Small intestine (tissue), 7 donors: ENCODE results near the gene TMEM72. TPM values are rescaled to one million over a fixed set of nuclear protein-coding genes. Genes with fewer than 3 reads are reported as not detected.
A peak's percentile ranks its signal among the peaks of the same experiment; 100 is the strongest.

ENCODE experiments used
- DNase-seq, 2 donors: peaks; one replicate each; pipeline versions ENCODE4 v3.0.0 to v3.0.0-alpha.2; 2013
- FAIRE-seq: peaks from 2 replicates; lab custom pipeline; 2012; peaks lifted over from hg19 to GRCh38; lab: Jason Lieb, UNC
- H3K27ac ChIP-seq, 3 donors: one replicate each; pipeline ENCODE4 v1.5.1; 2013; ENCODE audit warnings: low read length in 2 of 3, mild to moderate bottlenecking in 2 of 3, control low read depth in 1 of 3, inconsistent platforms in 1 of 3, low read depth in 1 of 3, moderate library complexity in 1 of 3
- H3K27me3 ChIP-seq, 3 donors: one replicate each; pipeline ENCODE4 v1.6.1; 2013; ENCODE audit warnings: low read length in 3 of 3, inconsistent platforms in 1 of 3; ENCODE audit not compliant: control insufficient read depth in 3 of 3, insufficient read depth in 3 of 3
- H3K36me3 ChIP-seq, 3 donors: one replicate each; pipeline ENCODE4 v1.6.1; 2013; ENCODE audit warnings: low read length in 3 of 3, inconsistent platforms in 1 of 3, low read depth in 1 of 3, mild to moderate bottlenecking in 1 of 3, moderate library complexity in 1 of 3; ENCODE audit not compliant: control insufficient read depth in 3 of 3, insufficient read depth in 2 of 3
- H3K4me1 ChIP-seq, 3 donors: one replicate each; pipeline ENCODE4 v1.6.1; 2013; ENCODE audit warnings: low read length in 2 of 3, inconsistent platforms in 1 of 3, low read depth in 1 of 3, mild to moderate bottlenecking in 1 of 3, moderate library complexity in 1 of 3; ENCODE audit not compliant: control insufficient read depth in 3 of 3, insufficient read depth in 2 of 3
- H3K4me3 ChIP-seq, 3 donors: one replicate each; pipeline ENCODE4 v1.5.1; 2013; ENCODE audit warnings: low read length in 3 of 3, control low read depth in 1 of 3, inconsistent platforms in 1 of 3, low read depth in 1 of 3, mild to moderate bottlenecking in 1 of 3, moderate library complexity in 1 of 3
- H3K9me3 ChIP-seq, 2 donors: one replicate each; pipeline ENCODE4 v1.6.1; 2013; ENCODE audit warnings: low read depth in 1 of 2, low read length in 1 of 2; ENCODE audit not compliant: control insufficient read depth in 2 of 2, insufficient read depth in 1 of 2
- WGBS, 3 donors: extraction: QIAGEN DNeasy Blood & Tissue Kit; methylation state at CpG; one replicate each; pipeline ENCODE4 v1.1.7; 2013; 5-methylcytosine and 5-hydroxymethylcytosine counted together
- polyA plus RNA-seq, 4 donors: library from polyadenylated mRNA; stranded (reverse) in 3 of 4; unstranded in 1 of 4; fragments of 200-250 nt in 3 of 4; fragments of 120-200 nt in 1 of 4; gene quantifications; one replicate each; pipeline versions ENCODE4 v1.2.1 to v1.2.3, GENCODE V29; 2013
- donor health status: healthy with polysubstance abuse.
- donor health status: control.
- donor health status: control.
- donor health status: Bipolar disorder and iron deficiency.
- donor health status: healthy.

The TMEM72 gene
- polyA plus RNA-seq, 4 donors: 0.28 to 0.64 TPM; not detected in 2

GRCh38 chr10:44978570-44979280 is 67.6 kb downstream of the TMEM72 start, which contains the start of gene DEPP1:
DEPP1 (minus strand) TSS chr10:44978809; CDS start chr10:44978030, 779 bp downstream.
- Histone ChIP-seq H3K4me1 (peaks cover 0 to 72% (median 11%) of the 10 kb centered on the region in 3 donors), H3K27me3 (no peaks in the 10 kb centered on the region), H3K27ac (peak within 1 kb of the TSS; percentile 25 to 83 (median 62)), H3K4me3 (peak within 1 kb of the TSS; percentile 14 to 44 (median 30)), H3K9me3 (no peaks in the 10 kb centered on the region), H3K36me3 (peaks cover 0 to 38% (median 3%) of the 10 kb centered on the region in 3 donors)
- peak; percentile 87 to 97 for DNase-seq
- WGBS, 3 donors: 7 to 20% (median 19%) methylated on average over 12 of the region's 12 CpGs
- FAIRE-seq: no peak

GRCh38 chr10:44979281-44980191 is 68.4 kb downstream of the TMEM72 start:
- FAIRE-seq (no peak), DNase-seq (no peak)
- Histone ChIP-seq H3K4me1 (peaks cover 0 to 64% (median 5%) of the 10 kb centered on the region in 3 donors), H3K36me3 (peaks cover 0 to 46% (median 8%) of the 10 kb centered on the region in 3 donors), H3K4me3 (no peak overlapping the region), H3K27ac (peak overlapping the region in 2 of 3 donors; percentile 62 to 83), H3K9me3 (no peaks in the 10 kb centered on the region), H3K27me3 (no peaks in the 10 kb centered on the region)
- WGBS, 3 donors: 70 to 84% (median 73%) methylated on average over 12 to 13 of the region's 13 CpGs

- Histone ChIP-seq H3K4me1 (peaks cover 0 to 60% (median 3%) of the 10 kb centered on the region in 3 donors), H3K27me3 (no peaks in the 10 kb centered on the region), H3K9me3 (no peaks in the 10 kb centered on the region), H3K27ac (peak overlapping the region in 2 of 3 donors; percentile 44 to 67), H3K36me3 (peaks cover 0 to 57% (median 14%) of the 10 kb centered on the region in 3 donors), H3K4me3 (no peak overlapping the region)
- FAIRE-seq (no peak), DNase-seq (peak in 1 of 2 donors; percentile 45)
- 74 to 77% (median 75%) methylated on average over 14 of the region's 14 CpGs for WGBS, 3 donors
Measured at GRCh38 chr10:44980309-44981171, 69.4 kb downstream of the TMEM72 start.

- no peak overlapping the region for H3K4me3 ChIP-seq
- FAIRE-seq (no peak), DNase-seq (peak in 1 of 2 donors; percentile 35)
- WGBS, 3 donors: 66 to 77% (median 77%) methylated on average over 11 of the region's 11 CpGs
- no peaks in the 10 kb centered on the region for H3K27me3 ChIP-seq
- H3K4me1 ChIP-seq: peaks cover 0 to 51% (median 0%) of the 10 kb centered on the region in 3 donors
- H3K27ac ChIP-seq: peak overlapping the region in 2 of 3 donors; percentile 44 to 84
- H3K36me3 ChIP-seq: peaks cover 0 to 55% (median 14%) of the 10 kb centered on the region in 3 donors
- no peaks in the 10 kb centered on the region for H3K9me3 ChIP-seq
Measured at GRCh38 chr10:44981172-44982113, 70.3 kb downstream of the TMEM72 start.

GRCh38 chr10:44982114-44982460 is 71.0 kb downstream of the TMEM72 start:
- 80 to 94% (median 92%) methylated on average over 9 of the region's 9 CpGs for WGBS, 3 donors
- H3K36me3 ChIP-seq: peaks cover 0 to 48% (median 14%) of the 10 kb centered on the region in 3 donors
- H3K27me3 ChIP-seq: no peaks in the 10 kb centered on the region
- no peaks in the 10 kb centered on the region for H3K9me3 ChIP-seq
- FAIRE-seq (no peak), DNase-seq (no peak)
- no peak overlapping the region for H3K4me3 ChIP-seq
- peak overlapping the region in 1 of 3 donors; percentile 84 for H3K27ac ChIP-seq
- H3K4me1 ChIP-seq: peaks cover 0 to 45% (median 0%) of the 10 kb centered on the region in 3 donors

GRCh38 chr10:44982496-44982895 is 71.4 kb downstream of the TMEM72 start:
- H3K27ac ChIP-seq: peak overlapping the region in 1 of 3 donors; percentile 34
- WGBS, 3 donors: 87 to 92% (median 89%) methylated on average over 9 of the region's 9 CpGs
- peaks cover 0 to 45% (median 14%) of the 10 kb centered on the region in 3 donors for H3K36me3 ChIP-seq
- peaks cover 0 to 41% (median 0%) of the 10 kb centered on the region in 3 donors for H3K4me1 ChIP-seq
- no peak overlapping the region for H3K4me3 ChIP-seq
- FAIRE-seq (no peak), DNase-seq (no peak)
- no peaks in the 10 kb centered on the region for H3K27me3 ChIP-seq
- H3K9me3 ChIP-seq: no peaks in the 10 kb centered on the region
